Astrocyte (in vitro differentiated cells and primary cell): ENCODE measurements around the gene PCDHGB6. TPM values are rescaled to one million over a fixed set of nuclear protein-coding genes. Genes with fewer than 3 reads are reported as not detected.
A peak's percentile ranks its signal among the peaks of the same experiment; 100 is the strongest.

Experiments used
- DNase-seq: peaks from one replicate; pipeline ENCODE4 v3.0.0-alpha.2; 2010; ENCODE audit warnings: low read depth
- FAIRE-seq: peaks from 2 replicates; lab custom pipeline; 2011; peaks lifted over from hg19 to GRCh38; lab: Jason Lieb, UNC
- H2AFZ ChIP-seq: 2 replicates; pipeline ENCODE4 v1.6.0; 2012; ENCODE audit warnings: low read depth, low read length, inconsistent platforms
- H3K27ac ChIP-seq: 2 replicates; pipeline ENCODE4 v1.5.1; 2011; ENCODE audit warnings: low read depth, low read length, inconsistent platforms
- H3K27me3 ChIP-seq: 2 replicates; pipeline ENCODE4 v1.6.0; 2011; ENCODE audit warnings: low read length, inconsistent platforms; ENCODE audit not compliant: insufficient read depth
- H3K36me3 ChIP-seq: 2 replicates; pipeline ENCODE4 v1.5.1; 2011; ENCODE audit warnings: low read length, inconsistent platforms; ENCODE audit not compliant: insufficient read depth
- H3K4me1 ChIP-seq: 2 replicates; pipeline ENCODE4 v1.5.1; 2011; ENCODE audit warnings: low read length, inconsistent platforms; ENCODE audit not compliant: insufficient read depth
- H3K4me2 ChIP-seq: 2 replicates; pipeline ENCODE4 v1.6.0; 2012; ENCODE audit warnings: low read length, inconsistent platforms
- H3K4me3 ChIP-seq: 2 replicates; pipeline ENCODE4 v1.5.1; 2011; ENCODE audit warnings: low read depth, mild to moderate bottlenecking, low read length, inconsistent platforms; ENCODE audit not compliant: insufficient read depth
- H3K79me2 ChIP-seq: 2 replicates; pipeline ENCODE4 v1.6.0; 2012; ENCODE audit warnings: mild to moderate bottlenecking, low read length, inconsistent platforms; ENCODE audit not compliant: insufficient read depth
- H3K9ac ChIP-seq: 2 replicates; pipeline ENCODE4 v1.6.0; 2012; ENCODE audit warnings: mild to moderate bottlenecking, low read length, inconsistent platforms
- H3K9me3 ChIP-seq: 2 replicates; pipeline ENCODE4 v1.5.1; 2012; ENCODE audit warnings: low read depth, mild to moderate bottlenecking, low read length, inconsistent platforms; ENCODE audit not compliant: insufficient read depth
- H4K20me1 ChIP-seq: 2 replicates; pipeline ENCODE4 v1.6.0; 2012; ENCODE audit warnings: low read length, inconsistent platforms; ENCODE audit not compliant: insufficient read depth
- H3K27ac Mint-ChIP-seq: one replicate; pipeline ENCODE4 v1.8.0; 2021; ENCODE audit warnings: mild to moderate bottlenecking, mixed read lengths; ENCODE audit not compliant: unreplicated experiment
- H3K27me3 Mint-ChIP-seq: one replicate; pipeline ENCODE4 v1.8.0; 2021; ENCODE audit warnings: low read depth, mixed read lengths; ENCODE audit not compliant: unreplicated experiment
- H3K36me3 Mint-ChIP-seq: one replicate; pipeline ENCODE4 v1.8.0; 2021; ENCODE audit warnings: low read depth, mixed read lengths; ENCODE audit not compliant: unreplicated experiment
- H3K4me1 Mint-ChIP-seq: one replicate; pipeline ENCODE4 v1.8.0; 2021; ENCODE audit warnings: low read depth, mixed read lengths; ENCODE audit not compliant: unreplicated experiment
- H3K4me3 Mint-ChIP-seq: one replicate; pipeline ENCODE4 v1.8.0; 2021; ENCODE audit warnings: mild to moderate bottlenecking, moderate library complexity, mixed read lengths; ENCODE audit not compliant: unreplicated experiment
- H3K9me3 Mint-ChIP-seq: one replicate; pipeline ENCODE4 v1.8.0; 2021; ENCODE audit warnings: mild to moderate bottlenecking, mixed read lengths; ENCODE audit not compliant: unreplicated experiment
- EZH2 ChIP-seq: IDR thresholded peaks from 2 replicates; pipeline ENCODE4 v1.6.1; 2012; ENCODE audit warnings: mild to moderate bottlenecking, low read length, inconsistent platforms; ENCODE audit not compliant: insufficient read depth
- total RNA-seq: library from RNA; stranded (reverse); gene quantifications from 2 replicates; pipeline ENCODE4 v1.2.1, GENCODE V29; 2021
- TF ChIP-seq, protein P1 (sequence below): IDR thresholded peaks from 2 replicates; pipeline ENCODE4 v1.5.1; 2011; ENCODE audit warnings: low read depth, mild to moderate bottlenecking, inconsistent platforms, low read length, moderate library complexity; ENCODE audit not compliant: insufficient read depth

Gene PCDHGB6
- total RNA-seq, 1 donor from 2014 or later: 18.4 TPM

DNA sequence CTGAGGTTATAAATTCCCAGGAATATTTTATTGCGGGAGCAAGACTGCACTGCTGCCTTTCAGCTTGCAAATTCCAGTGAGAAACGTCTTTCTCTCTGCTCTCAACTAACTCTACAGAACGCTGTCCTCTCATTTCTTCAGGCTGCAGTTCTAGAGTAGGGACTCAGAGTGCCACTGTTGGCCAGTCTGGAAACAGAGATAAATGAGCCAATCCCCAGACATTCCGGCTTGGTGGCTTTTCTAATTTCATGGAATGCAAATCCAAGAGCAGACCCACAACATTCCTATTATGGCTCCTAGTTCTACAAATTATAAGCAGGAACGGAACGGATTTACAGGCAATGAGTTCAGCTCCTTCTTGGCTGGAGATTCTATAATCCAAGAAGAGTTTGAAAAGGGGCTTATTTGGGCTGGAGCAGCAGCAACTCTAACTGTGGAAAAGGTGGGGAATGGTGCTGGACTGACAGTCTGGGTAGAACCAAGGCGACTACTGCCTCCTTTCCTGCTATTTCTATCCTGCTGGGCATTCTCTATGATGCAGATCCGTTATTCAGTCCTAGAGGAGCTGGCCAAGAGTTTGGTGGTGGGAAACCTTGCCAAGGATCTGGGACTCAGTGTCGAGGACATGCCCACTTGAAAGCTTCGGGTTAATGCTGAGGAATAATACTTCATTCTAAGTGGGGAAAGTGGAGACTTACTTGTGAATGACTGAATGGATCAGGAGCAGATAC lies 31.8 kb downstream of the PCDHGB6 start:
- no peaks in the 10 kb centered on the region for H3K36me3 ChIP-seq
- no peak overlapping the region for H2AFZ ChIP-seq
- H3K4me2 ChIP-seq: no peak overlapping the region
- H3K27ac ChIP-seq: no peak overlapping the region
- H3K4me3 ChIP-seq: no peak overlapping the region
- H3K9me3 ChIP-seq: peaks cover 8% of the 10 kb centered on the region
- no peaks in the 10 kb centered on the region for H3K27me3 ChIP-seq
- no peak for FAIRE-seq
- H4K20me1 ChIP-seq: peaks cover 4% of the 10 kb centered on the region
- TF ChIP-seq, protein P1, sequence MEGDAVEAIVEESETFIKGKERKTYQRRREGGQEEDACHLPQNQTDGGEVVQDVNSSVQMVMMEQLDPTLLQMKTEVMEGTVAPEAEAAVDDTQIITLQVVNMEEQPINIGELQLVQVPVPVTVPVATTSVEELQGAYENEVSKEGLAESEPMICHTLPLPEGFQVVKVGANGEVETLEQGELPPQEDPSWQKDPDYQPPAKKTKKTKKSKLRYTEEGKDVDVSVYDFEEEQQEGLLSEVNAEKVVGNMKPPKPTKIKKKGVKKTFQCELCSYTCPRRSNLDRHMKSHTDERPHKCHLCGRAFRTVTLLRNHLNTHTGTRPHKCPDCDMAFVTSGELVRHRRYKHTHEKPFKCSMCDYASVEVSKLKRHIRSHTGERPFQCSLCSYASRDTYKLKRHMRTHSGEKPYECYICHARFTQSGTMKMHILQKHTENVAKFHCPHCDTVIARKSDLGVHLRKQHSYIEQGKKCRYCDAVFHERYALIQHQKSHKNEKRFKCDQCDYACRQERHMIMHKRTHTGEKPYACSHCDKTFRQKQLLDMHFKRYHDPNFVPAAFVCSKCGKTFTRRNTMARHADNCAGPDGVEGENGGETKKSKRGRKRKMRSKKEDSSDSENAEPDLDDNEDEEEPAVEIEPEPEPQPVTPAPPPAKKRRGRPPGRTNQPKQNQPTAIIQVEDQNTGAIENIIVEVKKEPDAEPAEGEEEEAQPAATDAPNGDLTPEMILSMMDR: peak; percentile 11
- TF ChIP-seq EZH2: no peak
- Mint-ChIP-seq H3K27me3 (no peaks in the 10 kb centered on the region), H3K27ac (no peak overlapping the region), H3K36me3 (peaks cover 21% of the 10 kb centered on the region), H3K4me1 (peaks cover 5% of the 10 kb centered on the region), H3K9me3 (no peaks in the 10 kb centered on the region), H3K4me3 (no peak overlapping the region)
- H3K4me1 ChIP-seq: no peaks in the 10 kb centered on the region
- H3K9ac ChIP-seq: no peak overlapping the region
- DNase-seq: peak; percentile 38
- H3K79me2 ChIP-seq: peaks cover 13% of the 10 kb centered on the region

DNA sequence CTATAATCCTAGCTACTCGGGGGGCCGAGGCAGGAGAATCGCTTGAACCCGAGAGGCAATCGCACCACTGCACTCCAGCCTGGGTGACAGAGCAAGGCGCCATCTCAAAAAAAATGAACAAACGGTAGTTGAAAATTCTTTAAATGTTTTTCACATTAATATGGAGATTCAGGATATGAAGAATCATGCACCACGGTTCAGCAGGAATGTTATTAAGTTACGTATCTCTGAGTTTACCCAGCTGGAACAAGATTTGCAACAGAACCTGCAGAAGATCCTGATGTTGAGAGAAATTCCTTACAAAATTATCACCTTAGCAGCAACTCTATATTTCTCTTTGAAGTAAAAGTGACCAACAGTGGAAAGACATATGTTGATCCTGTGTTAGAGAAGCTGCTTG lies 32.5 kb downstream of the PCDHGB6 start:
- TF ChIP-seq EZH2: no peak
- TF ChIP-seq, protein P1: no peak
- peaks cover 12% of the 10 kb centered on the region for H3K79me2 ChIP-seq
- H4K20me1 ChIP-seq: peaks cover 4% of the 10 kb centered on the region
- H3K27me3 ChIP-seq: no peaks in the 10 kb centered on the region
- Mint-ChIP-seq H3K4me3 (no peak overlapping the region), H3K36me3 (peaks cover 21% of the 10 kb centered on the region), H3K9me3 (no peaks in the 10 kb centered on the region), H3K4me1 (peaks cover 5% of the 10 kb centered on the region), H3K27me3 (no peaks in the 10 kb centered on the region), H3K27ac (no peak overlapping the region)
- no peak for DNase-seq
- no peak overlapping the region for H3K9ac ChIP-seq
- H3K9me3 ChIP-seq: peaks cover 8% of the 10 kb centered on the region
- FAIRE-seq: no peak
- no peak overlapping the region for H2AFZ ChIP-seq
- H3K27ac ChIP-seq: no peak overlapping the region
- H3K4me2 ChIP-seq: no peak overlapping the region
- no peaks in the 10 kb centered on the region for H3K36me3 ChIP-seq
- no peaks in the 10 kb centered on the region for H3K4me1 ChIP-seq
- H3K4me3 ChIP-seq: no peak overlapping the region

DNA sequence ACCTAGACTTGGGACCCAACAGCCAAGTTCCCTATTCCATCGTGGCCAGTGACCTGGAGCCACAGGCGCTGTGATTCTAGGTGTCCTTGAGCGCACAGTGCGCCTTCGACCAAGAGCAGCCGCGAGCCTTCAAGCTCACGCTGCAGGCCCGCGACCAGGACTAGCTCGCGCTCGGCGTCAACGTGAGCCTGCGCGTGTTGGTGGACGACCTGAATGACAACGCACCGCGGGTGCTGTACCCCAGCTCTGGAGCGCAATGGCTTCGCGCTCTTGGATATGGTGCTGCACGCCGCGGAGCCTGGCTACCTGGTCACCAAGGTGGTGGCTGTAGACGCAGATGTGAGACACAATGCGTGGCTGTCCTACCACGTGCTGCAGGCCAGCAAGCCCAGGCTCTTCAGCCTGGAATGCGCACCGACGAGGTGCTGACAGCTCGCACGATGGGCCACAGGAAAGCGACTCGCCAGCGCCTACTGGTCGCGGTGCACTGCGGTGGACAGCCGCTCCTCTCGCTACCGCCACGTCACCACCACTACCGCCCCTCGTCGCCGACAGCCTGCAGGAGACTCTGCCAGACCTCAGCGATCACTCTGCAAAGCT lies 33.9 kb downstream of the PCDHGB6 start:
- Histone ChIP-seq H3K36me3 (no peaks in the 10 kb centered on the region), H3K4me1 (no peaks in the 10 kb centered on the region), H3K9ac (no peak overlapping the region), H2AFZ (no peak overlapping the region), H4K20me1 (peaks cover 4% of the 10 kb centered on the region), H3K4me2 (no peak overlapping the region), H3K9me3 (peaks cover 8% of the 10 kb centered on the region), H3K27ac (no peak overlapping the region), H3K27me3 (no peaks in the 10 kb centered on the region), H3K79me2 (peaks cover 8% of the 10 kb centered on the region), H3K4me3 (no peak overlapping the region)
- Mint-ChIP-seq H3K36me3 (peaks cover 25% of the 10 kb centered on the region), H3K4me3 (no peak overlapping the region), H3K9me3 (no peaks in the 10 kb centered on the region), H3K4me1 (peaks cover 5% of the 10 kb centered on the region), H3K27ac (no peak overlapping the region), H3K27me3 (no peaks in the 10 kb centered on the region)
- TF ChIP-seq, protein P1: no peak
- TF ChIP-seq EZH2: no peak
- no peak for DNase-seq
- no peak for FAIRE-seq
